Measurements from ENCODE around the gene CEP290.
"Not testable (repeated sequence)": the region's sequence is repeated elsewhere in the genome, so short reads cannot be mapped to it uniquely, and the experiment has no call there.

The CEP290 gene

GRCh38 chr12:88056571-88056970 is 85.3 kb downstream of the CEP290 start:
- no peak overlapping the region for H3K4me3 ChIP-seq (ENCODE audit: low read depth, low read length)
- no peak for TF ChIP-seq CTCF (IDR thresholded peaks at IDR 0.05; ENCODE audit: borderline replicate concordance, insufficient read depth, low read depth, low read length)

GRCh38 chr12:88052686-88053085 is 89.2 kb downstream of the CEP290 start:
- no peak overlapping the region for H3K4me3 ChIP-seq (ENCODE audit: low read depth, low read length)
- TF ChIP-seq CTCF (IDR thresholded peaks at IDR 0.05; ENCODE audit: borderline replicate concordance, insufficient read depth, low read depth, low read length), result peak; percentile 39; the same call in 1 of the 2 replicates

- no peak for TF ChIP-seq CTCF (IDR thresholded peaks at IDR 0.05; ENCODE audit: borderline replicate concordance, insufficient read depth, low read depth, low read length)
- H3K4me3 ChIP-seq (ENCODE audit: low read depth, low read length), result no peak overlapping the region
Observed at GRCh38 chr12:88044035-88044434, 97.9 kb downstream of the CEP290 start.

GRCh38 chr12:88037770-88038169 is 104.1 kb downstream of the CEP290 start:
- TF ChIP-seq CTCF (IDR thresholded peaks at IDR 0.05; ENCODE audit: borderline replicate concordance, insufficient read depth, low read depth, low read length), result no peak
- H3K4me3 ChIP-seq (ENCODE audit: low read depth, low read length), result no peak overlapping the region

- peak overlapping the region; percentile 93 for H3K4me3 ChIP-seq (ENCODE audit: low read depth, low read length)
- TF ChIP-seq CTCF (IDR thresholded peaks at IDR 0.05; ENCODE audit: borderline replicate concordance, insufficient read depth, low read depth, low read length), result no peak
Observed at GRCh38 chr12:88036353-88036965, 105.4 kb downstream of the CEP290 start.

GRCh38 chr12:88035907-88036289 is 106.0 kb downstream of the CEP290 start:
- H3K4me3 ChIP-seq (ENCODE audit: low read depth, low read length), result peak overlapping the region; percentile 93
- no peak for TF ChIP-seq CTCF (IDR thresholded peaks at IDR 0.05; ENCODE audit: borderline replicate concordance, insufficient read depth, low read depth, low read length)

- TF ChIP-seq CTCF (IDR thresholded peaks at IDR 0.05; ENCODE audit: borderline replicate concordance, insufficient read depth, low read depth, low read length), result no peak
- peak overlapping the region; percentile 93 for H3K4me3 ChIP-seq (ENCODE audit: low read depth, low read length)
Observed at GRCh38 chr12:88035271-88035906, 106.5 kb downstream of the CEP290 start.

- not testable (repeated sequence) for H3K4me3 ChIP-seq (ENCODE audit: low read depth, low read length)
Observed at GRCh38 chr12:88031161-88031560, 110.7 kb downstream of the CEP290 start.
